Neural progenitor cell (in vitro differentiated cells): ENCODE measurements around the gene MYO1D. TPM values are rescaled to one million over a fixed set of nuclear protein-coding genes. Genes with fewer than 3 reads are reported as not detected.

Source experiments
- DNase-seq: peaks from one replicate; pipeline ENCODE4 v3.0.0-alpha.2; 2016; ENCODE audit warnings: low spot score
- H2AFZ ChIP-seq: fragments of 200-600 bp; sonication (generic); replicated peaks from 2 replicates; pipeline ENCODE4 v1.6.1; 2016; ENCODE audit warnings: antibody characterized with exemption
- H3F3A ChIP-seq: fragments of 200-600 bp; sonication (generic); 2 replicates; pipeline ENCODE4 v1.6.1; 2016; ENCODE audit warnings: antibody characterized with exemption, low read depth
- H3K27ac ChIP-seq: fragments of 200-600 bp; sonication (generic); 2 replicates; pipeline ENCODE4 v1.5.1; 2016; ENCODE audit warnings: mild to moderate bottlenecking
- H3K27me3 ChIP-seq: fragments of 200-600 bp; sonication (generic); 2 replicates; pipeline ENCODE4 v1.6.1; 2016; ENCODE audit warnings: mild to moderate bottlenecking, moderate library complexity
- H3K36me3 ChIP-seq: fragments of 200-600 bp; sonication (generic); 2 replicates; pipeline ENCODE4 v1.5.1; 2016
- H3K4me1 ChIP-seq: fragments of 200-600 bp; sonication (generic); 2 replicates; pipeline ENCODE4 v1.6.1; 2016; ENCODE audit warnings: mixed run types
- H3K4me2 ChIP-seq: fragments of 200-600 bp; sonication (generic); 2 replicates; pipeline ENCODE4 v1.6.1; 2016
- H3K4me3 ChIP-seq: fragments of 200-600 bp; sonication (generic); 2 replicates; pipeline ENCODE4 v1.5.1; 2016
- H3K79me2 ChIP-seq: fragments of 200-600 bp; sonication (generic); 2 replicates; pipeline ENCODE4 v1.6.1; 2016; ENCODE audit warnings: low read depth
- H3K9ac ChIP-seq: fragments of 200-600 bp; sonication (generic); 2 replicates; pipeline ENCODE4 v1.6.1; 2016
- H3K9me3 ChIP-seq: fragments of 200-600 bp; sonication (generic); 2 replicates; pipeline ENCODE4 v1.5.1; 2016; ENCODE audit warnings: low read depth
- H4K20me1 ChIP-seq: fragments of 200-600 bp; sonication (generic); 2 replicates; pipeline ENCODE4 v1.6.1; 2016; ENCODE audit warnings: low read depth
- H3K27ac Mint-ChIP-seq: 3 replicates; pipeline ENCODE4 v1.8.0; 2021; ENCODE audit warnings: mixed read lengths
- H3K27me3 Mint-ChIP-seq: 2 replicates; pipeline ENCODE4 v1.8.0; 2022; ENCODE audit warnings: low read depth, mild to moderate bottlenecking, inconsistent platforms, moderate library complexity, mixed read lengths; ENCODE audit not compliant: insufficient read depth
- H3K36me3 Mint-ChIP-seq: 3 replicates; pipeline ENCODE4 v1.8.0; 2021; ENCODE audit warnings: mixed read lengths
- H3K4me1 Mint-ChIP-seq: 3 replicates; pipeline ENCODE4 v1.8.0; 2021; ENCODE audit warnings: mixed read lengths
- H3K4me3 Mint-ChIP-seq: 3 replicates; pipeline ENCODE4 v1.8.0; 2021; ENCODE audit warnings: mild to moderate bottlenecking, moderate library complexity, mixed read lengths
- H3K9me3 Mint-ChIP-seq: 3 replicates; pipeline ENCODE4 v1.8.0; 2020; ENCODE audit warnings: mixed read lengths
- CTCF ChIP-seq: fragments of 200-600 bp; sonication (generic); IDR thresholded peaks from 2 replicates; pipeline ENCODE4 v1.5.1; 2017; ENCODE audit warnings: antibody characterized with exemption, mild to moderate bottlenecking
- EZH2 ChIP-seq: fragments of 200-600 bp; sonication (generic); IDR thresholded peaks from 2 replicates; pipeline ENCODE4 v1.6.1; 2017; ENCODE audit warnings: antibody characterized with exemption, mild to moderate bottlenecking, moderate library complexity
- EZH2phosphoT487 ChIP-seq: fragments of 200-600 bp; sonication (generic); IDR thresholded peaks from 2 replicates; pipeline ENCODE4 v1.6.1; 2017; ENCODE audit warnings: antibody characterized with exemption
- total RNA-seq: library from RNA; depleted of rRNA; stranded (reverse); fragments of >200 nt; gene quantifications from 2 replicates; pipeline ENCODE4 v1.2.3, GENCODE V29; 2015; ENCODE audit warnings: low replicate concordance

Gene MYO1D
- total RNA-seq, 1 donor from 2014 or later, result 6.2 TPM

DNA sequence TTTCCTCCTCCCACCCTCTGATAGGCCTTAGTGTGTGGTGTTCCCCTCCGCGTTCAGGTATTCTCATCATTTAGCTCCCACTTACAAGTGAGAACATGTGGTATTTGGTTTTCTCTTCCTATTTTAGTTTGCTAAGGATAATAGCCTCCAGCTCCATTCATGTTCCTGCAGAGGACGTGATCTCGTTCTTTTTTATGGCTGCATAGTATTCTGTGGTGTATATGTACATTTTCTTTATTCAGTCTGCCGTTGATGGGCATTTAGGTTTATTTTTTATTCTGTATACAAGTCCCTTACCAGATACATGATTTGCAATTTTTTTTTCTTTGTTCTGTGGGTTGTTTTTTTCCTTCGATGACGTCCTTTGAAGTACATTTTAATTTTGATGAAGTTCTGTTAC is 409.0 kb downstream of the MYO1D start:
- Histone ChIP-seq H3K4me3 (no peak overlapping the region), H3K27ac (no peak overlapping the region), H2AFZ (no peak overlapping the region), H3F3A (no peaks in the 10 kb centered on the region), H3K4me2 (no peak overlapping the region), H4K20me1 (peaks cover 17% of the 10 kb centered on the region), H3K9ac (no peak overlapping the region), H3K9me3 (no peaks in the 10 kb centered on the region), H3K79me2 (peaks cover 42% of the 10 kb centered on the region), H3K27me3 (no peaks in the 10 kb centered on the region), H3K36me3 (peaks cover 35% of the 10 kb centered on the region), H3K4me1 (no peaks in the 10 kb centered on the region)
- no peaks in the 10 kb centered on the region for H3K9me3 Mint-ChIP-seq
- H3K27me3 Mint-ChIP-seq, result no peaks in the 10 kb centered on the region
- TF ChIP-seq CTCF, result no peak
- TF ChIP-seq EZH2, result no peak
- TF ChIP-seq EZH2phosphoT487, result no peak
- H3K36me3 Mint-ChIP-seq, result peaks cover 39% of the 10 kb centered on the region
- no peak for DNase-seq
- H3K27ac Mint-ChIP-seq, result no peak overlapping the region
- H3K4me3 Mint-ChIP-seq, result no peak overlapping the region
- no peaks in the 10 kb centered on the region for H3K4me1 Mint-ChIP-seq

GRCh38 chr17:32464374-32464773 is 412.6 kb downstream of the MYO1D start:
- Mint-ChIP-seq H3K4me1 (no peaks in the 10 kb centered on the region), H3K36me3 (peaks cover 40% of the 10 kb centered on the region), H3K27ac (no peak overlapping the region), H3K27me3 (peaks cover under 1% of the 10 kb centered on the region), H3K4me3 (no peak overlapping the region), H3K9me3 (no peaks in the 10 kb centered on the region)
- H3K4me2 ChIP-seq, result no peak overlapping the region
- peaks cover 15% of the 10 kb centered on the region for H3F3A ChIP-seq
- H3K4me1 ChIP-seq, result no peaks in the 10 kb centered on the region
- TF ChIP-seq EZH2, result no peak
- TF ChIP-seq CTCF, result no peak
- no peak for TF ChIP-seq EZH2phosphoT487
- H3K27me3 ChIP-seq, result no peaks in the 10 kb centered on the region
- no peaks in the 10 kb centered on the region for H3K9me3 ChIP-seq
- no peak overlapping the region for H3K27ac ChIP-seq
- peaks cover 40% of the 10 kb centered on the region for H3K36me3 ChIP-seq
- no peak overlapping the region for H3K9ac ChIP-seq
- no peak overlapping the region for H2AFZ ChIP-seq
- no peak overlapping the region for H3K4me3 ChIP-seq
- H4K20me1 ChIP-seq, result peaks cover 30% of the 10 kb centered on the region
- no peak for DNase-seq
- H3K79me2 ChIP-seq, result peaks cover 64% of the 10 kb centered on the region

DNA sequence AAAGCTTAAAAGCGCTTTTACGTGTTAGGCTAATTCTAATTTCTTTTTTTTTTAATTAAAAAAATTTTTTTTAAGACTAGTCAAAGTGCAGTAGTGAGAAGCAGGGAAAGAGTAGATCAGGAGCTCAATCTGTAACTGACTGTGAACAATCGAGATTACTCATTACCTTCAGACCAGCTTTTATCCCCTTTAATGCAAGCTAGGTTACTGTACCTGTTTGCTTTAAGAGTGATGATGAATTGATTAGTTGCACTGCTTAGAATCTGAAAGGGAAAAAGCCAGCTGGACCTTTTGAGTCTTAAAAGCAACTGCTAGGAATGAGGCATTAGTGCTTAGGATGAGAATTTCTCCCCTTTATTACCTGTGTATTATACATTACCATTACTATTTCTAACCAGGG is 413.6 kb downstream of the MYO1D start:
- Mint-ChIP-seq H3K27ac (no peak overlapping the region), H3K27me3 (peaks cover 2% of the 10 kb centered on the region), H3K4me3 (no peak overlapping the region), H3K9me3 (no peaks in the 10 kb centered on the region), H3K4me1 (no peaks in the 10 kb centered on the region), H3K36me3 (peaks cover 45% of the 10 kb centered on the region)
- Histone ChIP-seq H3K27ac (no peak overlapping the region), H2AFZ (no peak overlapping the region), H3K36me3 (peaks cover 33% of the 10 kb centered on the region), H3K27me3 (no peaks in the 10 kb centered on the region), H3K9me3 (no peaks in the 10 kb centered on the region), H3K4me3 (no peak overlapping the region), H3K9ac (no peak overlapping the region), H3K4me2 (no peak overlapping the region), H4K20me1 (peaks cover 29% of the 10 kb centered on the region), H3K4me1 (no peaks in the 10 kb centered on the region), H3F3A (peaks cover 18% of the 10 kb centered on the region), H3K79me2 (peaks cover 65% of the 10 kb centered on the region)
- DNase-seq, result no peak
- TF ChIP-seq EZH2, result no peak
- no peak for TF ChIP-seq CTCF
- no peak for TF ChIP-seq EZH2phosphoT487
